NT2/D1 (cell line): ENCODE results near the gene DENND5B.

Source experiments
- DNase-seq: peaks from one replicate; pipeline ENCODE4 v3.0.0-alpha.2; 2011; ENCODE audit warnings: low read depth, low spot score
- H3K27me3 ChIP-seq: 2 replicates; pipeline ENCODE4 v1.6.0; 2011; ENCODE audit warnings: mild to moderate bottlenecking; ENCODE audit not compliant: insufficient read length, insufficient read depth
- H3K36me3 ChIP-seq: 2 replicates; pipeline ENCODE4 v1.6.1; 2011; ENCODE audit warnings: mild to moderate bottlenecking, low read length, mixed read lengths; ENCODE audit not compliant: insufficient read depth, insufficient read length
- H3K4me1 ChIP-seq: 2 replicates; pipeline ENCODE4 v1.5.1; 2011; ENCODE audit not compliant: insufficient read depth, insufficient read length
- H3K4me3 ChIP-seq: 2 replicates; pipeline ENCODE4 v1.5.1; 2011; ENCODE audit warnings: low read depth; ENCODE audit not compliant: insufficient read length
- H3K9ac ChIP-seq: 2 replicates; pipeline ENCODE4 v1.6.0; 2011; ENCODE audit warnings: low read depth; ENCODE audit not compliant: insufficient read length
- H3K9me3 ChIP-seq: 2 replicates; pipeline ENCODE4 v1.5.1; 2011; ENCODE audit warnings: mild to moderate bottlenecking, low read length; ENCODE audit not compliant: insufficient read depth
- SUZ12 ChIP-seq: IDR thresholded peaks from 2 replicates; pipeline ENCODE4 v1.6.1; 2011; ENCODE audit not compliant: insufficient read length, insufficient read depth; ENCODE audit errors: extremely low read depth
- YY1 ChIP-seq: IDR thresholded peaks from 2 replicates; pipeline ENCODE4 v1.6.1; 2011; ENCODE audit not compliant: insufficient read length, insufficient read depth
- ZNF274 ChIP-seq: IDR thresholded peaks from 2 replicates; pipeline ENCODE4 v1.6.1; 2011; ENCODE audit warnings: mild to moderate bottlenecking, low read depth, low read length

DENND5B gene

DNA sequence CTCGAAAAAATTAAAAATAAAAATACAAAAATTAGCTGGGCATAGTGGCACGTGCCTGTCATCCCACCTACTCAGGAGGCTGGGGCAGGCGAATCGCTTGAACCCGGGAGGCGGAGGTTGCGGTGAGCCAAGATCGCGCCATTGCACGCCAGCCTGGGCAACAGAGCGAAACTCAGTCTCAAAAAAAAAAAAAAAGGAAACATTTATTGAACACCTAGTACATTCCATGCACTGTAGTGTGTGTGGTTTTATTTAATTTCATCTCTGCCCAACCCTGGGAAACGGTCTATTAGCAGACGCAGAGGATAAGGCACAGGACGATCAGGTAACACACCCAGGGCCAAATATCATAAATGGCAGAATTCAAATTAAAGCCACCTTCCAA, 229.2 kb downstream of the DENND5B start:
- H3K9me3 ChIP-seq: no peaks in the 10 kb centered on the region
- H3K9ac ChIP-seq: peak overlapping the region; percentile 70
- TF ChIP-seq YY1 (no peak), ZNF274 (no peak), SUZ12 (no peak)
- peaks cover 9% of the 10 kb centered on the region for H3K4me1 ChIP-seq
- no peak for DNase-seq
- H3K36me3 ChIP-seq: no peaks in the 10 kb centered on the region
- H3K27me3 ChIP-seq: no peaks in the 10 kb centered on the region
- H3K4me3 ChIP-seq: peak overlapping the region; percentile 26

GRCh38 chr12:31355747-31356107, 235.2 kb downstream of the DENND5B start:
- H3K9ac ChIP-seq: no peak overlapping the region
- no peak for TF ChIP-seq ZNF274
- no peak for TF ChIP-seq SUZ12
- no peak for TF ChIP-seq YY1
- H3K27me3 ChIP-seq: no peaks in the 10 kb centered on the region
- no peaks in the 10 kb centered on the region for H3K36me3 ChIP-seq
- no peak for DNase-seq
- no peaks in the 10 kb centered on the region for H3K9me3 ChIP-seq
- no peak overlapping the region for H3K4me3 ChIP-seq
- no peaks in the 10 kb centered on the region for H3K4me1 ChIP-seq

- no peaks in the 10 kb centered on the region for H3K9me3 ChIP-seq
- H3K36me3 ChIP-seq: no peaks in the 10 kb centered on the region
- no peaks in the 10 kb centered on the region for H3K27me3 ChIP-seq
- DNase-seq: no peak
- no peak overlapping the region for H3K4me3 ChIP-seq
- TF ChIP-seq YY1: no peak
- H3K4me1 ChIP-seq: no peaks in the 10 kb centered on the region
- no peak overlapping the region for H3K9ac ChIP-seq
Measured at GRCh38 chr12:31353750-31354708, 236.9 kb downstream of the DENND5B start.

DNA sequence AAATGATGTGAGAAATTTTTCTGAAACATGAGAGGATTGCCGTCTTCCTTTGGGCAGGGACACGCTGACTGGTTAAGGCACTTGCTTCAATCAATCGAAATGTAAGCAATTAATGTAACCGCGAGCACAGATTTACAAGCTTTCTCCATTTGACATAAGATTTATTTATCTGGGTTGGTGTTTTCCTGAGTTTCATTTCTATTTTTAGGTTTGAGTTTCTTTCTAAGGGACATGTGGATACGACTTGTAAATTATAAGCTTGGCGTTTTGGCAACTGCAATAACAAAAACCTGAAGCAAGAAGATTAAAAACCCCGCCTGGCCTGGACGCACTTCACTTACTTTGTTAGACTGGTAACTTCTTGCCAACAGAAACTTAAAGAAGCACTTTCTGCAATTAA, 244.7 kb downstream of the DENND5B start:
- TF ChIP-seq SUZ12 (no peak), YY1 (no peak), ZNF274 (no peak)
- peaks cover 5% of the 10 kb centered on the region for H3K4me1 ChIP-seq
- H3K36me3 ChIP-seq: no peaks in the 10 kb centered on the region
- no peak overlapping the region for H3K4me3 ChIP-seq
- no peaks in the 10 kb centered on the region for H3K27me3 ChIP-seq
- DNase-seq: no peak
- H3K9ac ChIP-seq: no peak overlapping the region
- H3K9me3 ChIP-seq: no peaks in the 10 kb centered on the region

- H3K36me3 ChIP-seq: no peaks in the 10 kb centered on the region
- no peak overlapping the region for H3K4me3 ChIP-seq
- H3K9me3 ChIP-seq: no peaks in the 10 kb centered on the region
- peaks cover 5% of the 10 kb centered on the region for H3K4me1 ChIP-seq
- no peak overlapping the region for H3K9ac ChIP-seq
- TF ChIP-seq YY1 (no peak), SUZ12 (no peak), ZNF274 (no peak)
- no peaks in the 10 kb centered on the region for H3K27me3 ChIP-seq
- DNase-seq: no peak
Measured at GRCh38 chr12:31343139-31343538, 247.8 kb downstream of the DENND5B start.

DNA sequence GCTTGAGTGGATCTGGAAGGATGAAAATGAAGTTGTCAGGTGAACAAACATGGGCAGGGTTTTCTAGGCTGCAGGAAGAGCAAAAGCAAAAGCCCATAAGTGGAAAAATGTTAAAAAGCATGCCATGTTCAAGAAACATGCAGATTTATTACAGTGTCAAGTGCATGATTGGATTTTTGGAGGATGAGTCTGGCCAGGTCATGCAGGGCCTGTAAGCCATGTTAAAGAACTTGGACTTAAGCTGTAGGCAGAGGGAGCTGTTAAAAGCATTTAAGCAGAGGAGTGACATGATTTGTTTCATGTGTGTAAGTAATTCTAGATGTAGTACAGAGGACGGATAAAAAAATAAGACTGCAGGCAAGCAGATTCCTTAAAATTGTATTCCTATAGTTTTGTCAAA, 248.7 kb downstream of the DENND5B start:
- DNase-seq: no peak

DNA sequence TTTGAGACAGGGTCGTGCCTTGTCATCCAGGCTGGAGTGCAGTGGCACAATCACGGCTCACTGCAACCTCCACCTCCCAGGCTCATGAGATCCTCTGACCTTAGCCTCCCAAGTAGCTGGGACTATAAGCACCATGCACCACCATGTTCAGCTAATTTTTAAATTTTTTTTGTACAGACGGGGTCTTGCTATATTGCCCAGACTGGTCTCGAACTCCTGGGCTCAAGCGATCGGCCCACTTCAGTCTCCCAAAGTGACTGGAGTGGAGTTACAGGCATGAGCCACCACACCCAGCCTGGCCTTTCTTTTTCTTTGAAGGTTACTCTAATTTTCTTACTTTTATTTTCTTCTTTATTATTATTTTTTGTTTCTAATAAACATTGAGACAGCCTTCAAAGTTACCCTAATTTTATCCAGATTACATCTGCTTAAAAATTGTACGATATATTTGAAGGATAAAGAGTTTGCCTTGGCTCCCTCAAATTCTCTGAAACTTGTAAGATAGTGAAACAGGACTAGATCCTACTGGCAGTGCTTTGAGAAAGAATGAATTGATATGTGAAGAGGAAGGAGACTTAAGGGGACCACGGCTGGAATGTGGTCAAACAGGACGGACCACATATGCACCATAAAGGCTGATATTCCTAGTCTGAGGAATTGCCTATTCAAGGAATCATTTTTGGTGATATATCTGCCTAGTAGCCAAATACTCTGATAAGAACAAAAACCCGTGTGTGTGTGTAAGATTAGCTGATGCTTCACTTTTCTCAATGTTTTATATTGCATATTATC, 250.9 kb downstream of the DENND5B start:
- Histone ChIP-seq H3K4me3 (no peak overlapping the region), H3K9me3 (no peaks in the 10 kb centered on the region), H3K27me3 (no peaks in the 10 kb centered on the region), H3K36me3 (no peaks in the 10 kb centered on the region), H3K4me1 (no peaks in the 10 kb centered on the region), H3K9ac (no peak overlapping the region)
- no peak for TF ChIP-seq ZNF274
- no peak for TF ChIP-seq SUZ12
- no peak for TF ChIP-seq YY1
- DNase-seq: no peak

More for the DNA sequence above, 248.7 kb downstream of the DENND5B start:
- no peak overlapping the region for H3K4me3 ChIP-seq
- H3K36me3 ChIP-seq: no peaks in the 10 kb centered on the region
- TF ChIP-seq SUZ12 (no peak), ZNF274 (no peak), YY1 (no peak)
- no peak overlapping the region for H3K9ac ChIP-seq
- H3K27me3 ChIP-seq: no peaks in the 10 kb centered on the region
- peaks cover 5% of the 10 kb centered on the region for H3K4me1 ChIP-seq
- H3K9me3 ChIP-seq: no peaks in the 10 kb centered on the region
